ENCODE measurements around the gene NSD2.
"Not testable (repeated sequence)": the region's sequence is repeated elsewhere in the genome, so short reads cannot be mapped to it uniquely, and the experiment has no call there.

DNA sequence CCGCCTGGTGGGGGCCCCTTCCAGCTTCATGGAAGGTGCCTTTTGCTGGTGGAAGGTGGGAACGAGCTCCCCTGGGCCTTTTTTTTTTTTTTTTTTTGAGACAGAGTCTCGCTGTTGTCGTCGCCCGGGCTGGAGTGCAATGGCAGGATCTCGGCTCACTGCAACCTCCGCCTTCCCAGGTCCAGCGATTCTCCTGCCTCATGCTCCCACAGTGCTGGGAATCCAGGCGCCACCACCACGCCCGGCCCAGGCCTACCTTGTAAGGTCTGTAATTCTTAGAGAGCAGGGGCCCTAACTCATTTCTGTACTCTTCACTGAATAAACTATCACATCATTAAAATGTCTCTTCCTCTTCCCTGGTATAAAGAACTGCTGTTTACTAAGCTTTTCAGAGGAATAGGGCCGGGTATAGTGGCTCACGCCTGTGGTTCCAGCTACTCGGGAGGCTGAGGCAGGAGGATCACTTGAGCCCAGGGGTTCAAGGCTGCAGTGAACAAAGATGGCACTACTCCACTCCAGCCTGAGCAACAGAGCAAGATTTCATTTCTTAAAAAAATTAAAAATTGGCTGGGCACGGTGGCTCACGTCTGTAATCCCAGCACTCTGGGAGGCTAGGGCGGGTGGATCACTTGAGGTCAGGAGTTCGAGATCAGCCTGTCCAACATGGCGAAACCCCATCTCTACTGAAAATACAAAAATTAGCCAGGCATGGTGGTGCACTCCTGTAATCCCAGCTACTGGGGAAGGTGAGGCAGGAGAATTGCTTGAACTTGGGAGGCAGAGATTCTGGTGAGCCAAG is 122.7 kb downstream of the NSD2 start:
- TF ChIP-seq, protein P1, sequence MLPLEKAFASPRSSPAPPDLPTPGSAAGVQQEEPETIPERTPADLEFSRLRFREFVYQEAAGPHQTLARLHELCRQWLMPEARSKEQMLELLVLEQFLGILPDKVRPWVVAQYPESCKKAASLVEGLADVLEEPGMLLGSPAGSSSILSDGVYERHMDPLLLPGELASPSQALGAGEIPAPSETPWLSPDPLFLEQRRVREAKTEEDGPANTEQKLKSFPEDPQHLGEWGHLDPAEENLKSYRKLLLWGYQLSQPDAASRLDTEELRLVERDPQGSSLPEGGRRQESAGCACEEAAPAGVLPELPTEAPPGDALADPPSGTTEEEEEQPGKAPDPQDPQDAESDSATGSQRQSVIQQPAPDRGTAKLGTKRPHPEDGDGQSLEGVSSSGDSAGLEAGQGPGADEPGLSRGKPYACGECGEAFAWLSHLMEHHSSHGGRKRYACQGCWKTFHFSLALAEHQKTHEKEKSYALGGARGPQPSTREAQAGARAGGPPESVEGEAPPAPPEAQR (tag by site-specific recombination; IDR thresholded peaks at IDR 0.05) = not testable (repeated sequence)
- TF ChIP-seq, protein P2, sequence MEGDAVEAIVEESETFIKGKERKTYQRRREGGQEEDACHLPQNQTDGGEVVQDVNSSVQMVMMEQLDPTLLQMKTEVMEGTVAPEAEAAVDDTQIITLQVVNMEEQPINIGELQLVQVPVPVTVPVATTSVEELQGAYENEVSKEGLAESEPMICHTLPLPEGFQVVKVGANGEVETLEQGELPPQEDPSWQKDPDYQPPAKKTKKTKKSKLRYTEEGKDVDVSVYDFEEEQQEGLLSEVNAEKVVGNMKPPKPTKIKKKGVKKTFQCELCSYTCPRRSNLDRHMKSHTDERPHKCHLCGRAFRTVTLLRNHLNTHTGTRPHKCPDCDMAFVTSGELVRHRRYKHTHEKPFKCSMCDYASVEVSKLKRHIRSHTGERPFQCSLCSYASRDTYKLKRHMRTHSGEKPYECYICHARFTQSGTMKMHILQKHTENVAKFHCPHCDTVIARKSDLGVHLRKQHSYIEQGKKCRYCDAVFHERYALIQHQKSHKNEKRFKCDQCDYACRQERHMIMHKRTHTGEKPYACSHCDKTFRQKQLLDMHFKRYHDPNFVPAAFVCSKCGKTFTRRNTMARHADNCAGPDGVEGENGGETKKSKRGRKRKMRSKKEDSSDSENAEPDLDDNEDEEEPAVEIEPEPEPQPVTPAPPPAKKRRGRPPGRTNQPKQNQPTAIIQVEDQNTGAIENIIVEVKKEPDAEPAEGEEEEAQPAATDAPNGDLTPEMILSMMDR (tag by site-specific recombination; IDR thresholded peaks at IDR 0.05) = not testable (repeated sequence)
- TF ChIP-seq ZNF10 (tag by site-specific recombination; IDR thresholded peaks at IDR 0.05); ZNF350 (tag by site-specific recombination; IDR thresholded peaks at IDR 0.05); ZNF274 (IDR thresholded peaks at IDR 0.05; ENCODE audit: low read length); ZNF274 (tag by site-specific recombination; IDR thresholded peaks at IDR 0.05; ENCODE audit: borderline replicate concordance); ZNF585B (tag by site-specific recombination; IDR thresholded peaks at IDR 0.05); SP2 (tag by site-specific recombination; IDR thresholded peaks at IDR 0.05); TCF7L2 (IDR thresholded peaks at IDR 0.05; ENCODE audit: borderline replicate concordance, low read depth, low read length); ZNF664 (tag by site-specific recombination; IDR thresholded peaks at IDR 0.05); ZNF654 (tag by site-specific recombination; IDR thresholded peaks at IDR 0.05; ENCODE audit: low read depth); KLF10 (tag by site-specific recombination; IDR thresholded peaks at IDR 0.05); ZFP69B (tag by site-specific recombination; IDR thresholded peaks at IDR 0.05); SP7 (tag by site-specific recombination; IDR thresholded peaks at IDR 0.05): not testable (repeated sequence)
